Mucosa of gallbladder (tissue), 1 donor: ENCODE measurements around the gene SLC2A10. TPM values are rescaled to one million over a fixed set of nuclear protein-coding genes. Genes with fewer than 3 reads are reported as not detected.

Source experiments
- DNase-seq: peaks from one replicate; pipeline ENCODE4 v3.0.0-alpha.2; 2020; ENCODE audit warnings: low spot score
- total RNA-seq: library from RNA; stranded (reverse); gene quantifications from one replicate; pipeline ENCODE4 v1.2.1, GENCODE V29; 2021
- donor health status: DM: no; HTN: no; CAD: no.

The SLC2A10 gene
- total RNA-seq, 1 donor from 2014 or later, result 21.8 TPM

DNA sequence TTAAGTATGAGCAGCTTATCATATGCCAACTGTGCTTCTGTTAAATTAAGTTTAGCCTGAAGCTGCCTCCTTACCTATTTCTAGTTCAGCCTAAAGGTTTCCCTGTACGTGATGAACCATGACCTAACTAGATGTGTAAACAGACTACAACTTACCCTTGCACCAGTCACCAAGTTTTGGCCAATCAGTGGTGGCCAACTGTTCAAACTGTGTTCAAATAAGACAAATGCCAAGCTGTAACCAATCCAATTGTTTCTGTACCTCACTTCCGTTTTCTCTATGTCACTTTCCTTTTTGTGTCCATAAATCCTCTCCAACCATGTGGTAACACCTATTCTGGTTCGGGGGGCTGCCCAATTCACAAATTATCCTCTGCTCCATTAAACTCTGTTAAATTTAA is 6.0 kb upstream of the SLC2A10 start:
- DNase-seq, result no peak

DNA sequence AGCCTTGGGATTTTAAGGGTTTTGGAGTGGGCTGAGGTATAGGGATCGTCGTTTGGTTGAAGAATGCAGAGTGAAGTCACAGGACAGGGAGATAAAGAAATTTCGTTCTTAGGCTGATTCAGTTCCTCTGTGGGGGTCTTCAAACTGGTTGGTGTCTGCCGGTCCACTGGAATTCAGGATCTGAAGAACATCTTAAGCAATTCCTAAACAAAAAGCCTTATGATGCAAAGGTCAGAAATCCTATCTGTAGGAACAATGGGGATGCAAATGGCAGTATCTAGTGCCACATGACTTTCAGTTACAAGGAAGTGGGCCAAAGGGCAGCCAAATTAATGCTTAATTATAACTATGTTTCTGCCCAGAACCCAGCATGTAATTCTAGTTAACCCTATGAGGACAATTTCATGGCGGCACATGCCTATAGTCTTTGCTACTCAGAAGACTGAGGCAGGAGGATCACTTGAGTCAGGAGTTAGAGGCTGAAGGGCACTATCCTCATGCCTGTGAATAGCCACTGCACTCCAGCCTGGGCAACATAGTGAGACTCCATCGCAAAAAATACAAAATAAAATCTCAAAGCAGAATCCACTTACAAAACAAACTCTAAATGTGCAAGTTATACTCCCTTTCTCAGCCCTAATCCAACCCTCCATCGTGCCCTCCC is 4.6 kb upstream of the SLC2A10 start:
- DNase-seq, result no peak

GRCh38 chr20:46705378-46705729 is 4.1 kb upstream of the SLC2A10 start:
- DNase-seq, result no peak

- no peak for DNase-seq
Measured at GRCh38 chr20:46706242-46706641, 3.2 kb upstream of the SLC2A10 start.

- no peak for DNase-seq
Measured at GRCh38 chr20:46708172-46708860, 1.1 kb upstream of the SLC2A10 start.

DNA sequence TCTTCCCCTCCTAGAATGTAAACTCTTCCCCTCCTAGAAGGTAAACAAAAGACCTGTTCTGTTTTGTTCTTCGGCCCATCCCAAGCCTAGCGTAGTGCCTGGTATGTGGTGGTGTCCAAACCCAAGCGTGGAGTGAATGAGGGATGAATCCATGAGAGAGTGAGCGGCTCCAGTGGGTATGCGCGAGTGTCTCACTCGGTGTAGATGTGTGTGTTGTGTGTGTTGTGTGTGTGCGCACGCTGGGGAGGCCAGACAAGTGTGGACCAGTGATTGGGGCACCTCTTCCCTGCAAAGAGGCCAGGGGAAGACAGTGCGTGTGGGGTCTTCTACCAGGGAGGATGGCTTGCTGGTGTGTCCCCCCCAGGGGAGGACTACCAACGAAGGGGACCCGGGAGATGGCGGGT is 392 bp upstream of the SLC2A10 start:
- DNase-seq, result no peak

- DNase-seq, result no peak
Measured at GRCh38 chr20:46710153-46710913, 884 bp downstream of the SLC2A10 start.

DNA sequence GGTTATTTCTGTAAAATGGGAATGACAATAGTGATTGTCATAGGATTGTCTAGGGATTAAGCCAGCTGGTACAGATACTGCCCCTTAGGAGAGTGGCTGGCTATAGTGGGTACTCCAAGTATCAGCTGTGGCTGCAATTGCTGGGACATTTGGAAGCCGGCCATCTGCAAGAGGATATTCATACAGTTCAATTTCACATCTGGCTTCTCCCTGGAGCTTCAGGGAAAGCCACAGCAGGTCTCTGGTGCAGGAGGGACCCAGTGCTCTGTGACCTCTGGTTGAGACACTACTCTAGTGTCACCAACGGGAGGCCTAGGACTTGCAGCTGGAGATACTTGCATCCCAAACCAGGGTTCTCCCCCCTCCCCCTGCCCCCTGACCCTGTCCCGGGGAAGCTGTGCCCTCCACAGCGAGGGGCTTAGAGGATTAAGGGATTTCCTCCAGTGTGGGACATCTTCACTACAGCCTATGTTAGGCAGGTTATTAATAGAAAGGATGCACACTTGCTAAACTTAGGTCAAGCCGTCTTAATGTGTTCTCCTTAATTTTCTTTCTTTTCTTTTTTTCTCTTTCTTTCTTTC is 2.7 kb downstream of the SLC2A10 start:
- DNase-seq, result no peak

DNA sequence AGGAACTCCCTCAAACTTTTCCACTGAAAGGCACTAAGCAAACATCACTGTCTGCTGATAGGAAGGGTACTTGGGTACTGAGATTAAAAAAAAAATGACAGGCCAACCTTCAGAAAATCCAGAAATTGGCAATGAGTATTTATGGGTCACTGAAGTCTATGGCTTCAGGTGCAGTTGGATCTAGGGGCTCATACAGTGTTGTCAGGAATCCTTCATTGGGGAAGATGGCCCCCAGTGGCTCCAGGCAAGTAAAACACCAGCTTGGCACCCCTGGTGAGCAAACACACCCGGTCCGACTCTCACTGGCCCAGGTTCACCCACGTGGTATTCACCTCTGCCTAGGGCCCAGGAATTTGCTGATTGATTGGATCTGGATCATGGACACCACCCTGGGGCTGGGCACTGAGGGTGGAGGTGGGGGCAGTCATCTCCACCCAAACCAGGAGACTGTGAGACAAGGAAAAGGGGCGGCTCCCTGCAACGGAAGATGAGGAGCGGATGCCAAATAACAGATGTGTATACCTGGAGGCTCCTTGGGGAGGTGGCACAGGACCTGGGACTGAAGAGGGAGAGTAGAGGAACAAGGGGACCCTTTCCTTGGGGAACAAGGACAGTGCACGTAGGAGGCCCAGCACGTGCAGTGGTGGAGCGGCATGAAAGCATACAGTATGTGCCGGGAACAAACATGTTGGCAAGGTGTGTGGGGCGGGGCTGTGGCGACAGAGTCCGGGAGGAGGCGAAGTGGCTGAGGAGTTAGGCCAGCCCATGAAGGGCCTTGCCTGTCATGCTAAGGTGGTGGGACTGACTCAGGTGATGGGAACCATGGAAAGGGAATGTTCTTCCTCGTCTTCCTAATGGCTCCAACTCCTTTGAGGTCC is 4.7 kb downstream of the SLC2A10 start:
- DNase-seq, result no peak

DNA sequence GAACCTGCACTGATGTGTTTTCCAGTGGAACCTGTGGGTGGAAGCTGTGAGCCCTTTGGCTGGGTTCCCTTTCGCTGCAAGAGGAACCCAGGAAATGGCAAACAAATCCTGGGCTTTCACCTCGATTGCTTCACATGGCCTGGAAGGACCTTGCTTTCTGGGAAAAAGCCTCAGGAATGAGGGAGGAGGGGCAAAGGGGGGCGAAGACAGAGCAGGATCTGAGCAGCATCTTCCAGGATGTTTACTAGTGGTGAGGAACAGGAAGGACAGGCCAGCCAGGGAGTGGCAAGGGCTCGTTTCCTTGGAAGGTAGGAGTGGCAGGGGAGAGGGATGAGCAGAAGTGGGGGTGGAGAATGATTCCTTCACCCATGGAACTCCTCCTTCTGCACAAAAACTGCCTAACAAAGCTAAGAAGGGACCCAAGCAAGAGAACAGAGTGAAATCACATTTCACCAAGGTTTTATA is 5.9 kb downstream of the SLC2A10 start:
- peak; percentile 28 for DNase-seq

- no peak for DNase-seq
Measured at GRCh38 chr20:46717818-46718541, 8.5 kb downstream of the SLC2A10 start.

DNA sequence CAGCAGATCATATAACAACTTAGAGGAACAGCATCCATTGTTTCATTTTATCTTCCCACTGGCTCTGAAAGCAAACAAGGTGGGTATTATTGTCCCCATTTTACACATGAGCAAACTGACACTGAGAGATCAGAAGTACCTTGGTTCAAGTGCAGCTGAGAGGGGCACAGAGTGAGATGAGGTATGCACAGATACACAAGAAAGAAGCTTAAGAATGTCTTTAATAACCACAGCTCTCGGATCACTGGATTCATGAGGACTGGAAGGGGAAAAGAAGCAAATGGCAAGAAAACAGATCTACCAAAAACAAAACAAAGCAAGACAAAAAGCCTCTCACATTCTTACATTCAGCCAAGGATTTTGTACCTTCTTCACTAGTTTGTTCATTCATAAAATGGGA is 10.6 kb downstream of the SLC2A10 start:
- no peak for DNase-seq

DNA sequence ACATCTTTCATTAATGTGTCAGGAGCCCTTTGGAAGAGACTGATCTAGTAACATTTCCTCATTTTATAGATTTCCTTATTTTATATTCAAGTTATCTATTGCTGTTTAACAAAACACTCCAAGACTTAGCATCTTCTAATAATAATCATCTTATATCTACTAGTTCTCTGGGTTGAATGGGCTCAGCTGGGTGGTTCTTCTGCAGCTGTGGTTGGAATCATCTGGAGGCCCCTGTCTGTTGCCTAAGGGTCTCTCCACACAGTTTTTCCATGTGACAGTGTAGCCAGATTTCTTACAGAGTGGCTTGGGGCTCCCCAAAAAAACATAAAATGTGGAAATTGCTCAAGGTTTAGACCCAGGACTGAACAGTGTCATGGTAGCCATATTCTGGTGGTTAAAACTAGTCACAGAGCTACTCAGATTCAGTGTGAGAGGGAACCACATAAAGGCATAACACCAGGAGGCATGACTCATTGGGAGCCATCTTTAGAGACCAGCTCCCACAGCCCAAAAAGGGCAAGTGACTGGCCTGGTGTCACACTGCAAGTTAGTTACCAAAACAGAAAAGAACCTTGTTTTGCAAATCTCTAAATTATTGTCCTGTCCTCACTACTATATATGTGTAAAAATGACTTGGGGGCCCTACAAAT is 11.5 kb downstream of the SLC2A10 start:
- no peak for DNase-seq

DNA sequence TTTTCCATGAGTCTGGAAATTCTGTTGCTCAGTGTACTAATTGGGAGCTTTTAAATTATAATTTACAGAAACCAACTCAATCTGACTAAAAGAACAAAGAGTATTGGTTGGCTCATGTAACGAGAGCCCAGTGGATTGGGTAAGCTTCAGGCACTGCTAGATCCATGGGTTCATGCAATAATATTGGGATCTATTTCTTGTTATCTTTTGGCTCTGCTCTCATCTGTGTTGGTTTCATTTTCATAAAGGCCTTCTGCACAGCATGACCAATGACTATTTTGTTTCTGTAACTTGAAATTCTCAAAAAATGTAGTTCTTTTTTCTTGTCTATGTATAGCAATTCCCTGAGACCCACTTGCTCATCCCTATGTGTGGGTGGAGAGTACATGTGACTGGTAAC is 12.0 kb downstream of the SLC2A10 start:
- no peak for DNase-seq

DNA sequence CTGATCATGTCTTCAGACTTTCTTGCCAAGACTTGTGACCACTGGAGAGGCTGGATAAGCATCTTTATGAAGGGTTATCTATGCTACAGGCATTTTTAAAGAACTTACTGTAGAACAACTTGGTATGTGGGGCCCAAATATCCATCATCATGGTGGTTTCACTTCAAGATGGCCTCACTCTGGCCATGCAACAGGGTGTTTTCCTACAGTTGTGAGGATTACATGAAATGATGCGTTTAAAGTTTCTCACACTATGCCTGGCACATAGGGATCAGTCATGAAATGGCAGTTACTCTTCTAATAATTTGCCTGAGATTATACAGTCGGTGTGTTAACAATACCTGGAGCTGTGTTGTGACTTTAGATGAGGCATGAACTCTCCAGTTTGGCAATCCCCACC is 13.0 kb downstream of the SLC2A10 start:
- DNase-seq, result no peak

- DNase-seq, result no peak
Measured at GRCh38 chr20:46723039-46723438, 13.6 kb downstream of the SLC2A10 start.

DNA sequence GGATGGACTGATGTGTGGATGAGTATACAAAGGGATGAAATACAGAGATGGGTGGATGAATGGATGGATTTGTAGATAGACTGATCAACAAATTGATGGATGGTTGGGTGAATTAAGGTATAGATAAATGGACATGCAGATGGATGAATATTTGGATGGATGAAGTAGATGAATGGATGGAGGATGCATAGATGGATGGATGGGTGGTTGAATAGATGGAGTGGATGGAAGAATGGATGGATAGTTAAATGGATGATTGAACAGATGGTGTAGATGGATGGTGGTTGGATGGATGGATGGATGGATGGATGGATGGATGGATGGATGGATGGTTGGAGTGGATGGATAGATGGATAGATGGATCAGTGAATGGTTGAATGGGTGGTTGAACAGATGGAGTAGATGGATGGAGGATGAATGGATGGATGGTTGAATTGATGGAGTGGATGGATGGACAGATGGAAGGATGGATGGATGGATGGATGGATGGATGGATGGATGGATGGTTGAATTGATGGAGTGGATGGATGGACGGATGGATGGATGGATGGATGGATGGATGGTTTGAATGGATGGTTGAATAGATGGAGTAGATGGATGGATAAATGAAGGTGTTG is 15.0 kb downstream of the SLC2A10 start:
- no peak for DNase-seq

DNA sequence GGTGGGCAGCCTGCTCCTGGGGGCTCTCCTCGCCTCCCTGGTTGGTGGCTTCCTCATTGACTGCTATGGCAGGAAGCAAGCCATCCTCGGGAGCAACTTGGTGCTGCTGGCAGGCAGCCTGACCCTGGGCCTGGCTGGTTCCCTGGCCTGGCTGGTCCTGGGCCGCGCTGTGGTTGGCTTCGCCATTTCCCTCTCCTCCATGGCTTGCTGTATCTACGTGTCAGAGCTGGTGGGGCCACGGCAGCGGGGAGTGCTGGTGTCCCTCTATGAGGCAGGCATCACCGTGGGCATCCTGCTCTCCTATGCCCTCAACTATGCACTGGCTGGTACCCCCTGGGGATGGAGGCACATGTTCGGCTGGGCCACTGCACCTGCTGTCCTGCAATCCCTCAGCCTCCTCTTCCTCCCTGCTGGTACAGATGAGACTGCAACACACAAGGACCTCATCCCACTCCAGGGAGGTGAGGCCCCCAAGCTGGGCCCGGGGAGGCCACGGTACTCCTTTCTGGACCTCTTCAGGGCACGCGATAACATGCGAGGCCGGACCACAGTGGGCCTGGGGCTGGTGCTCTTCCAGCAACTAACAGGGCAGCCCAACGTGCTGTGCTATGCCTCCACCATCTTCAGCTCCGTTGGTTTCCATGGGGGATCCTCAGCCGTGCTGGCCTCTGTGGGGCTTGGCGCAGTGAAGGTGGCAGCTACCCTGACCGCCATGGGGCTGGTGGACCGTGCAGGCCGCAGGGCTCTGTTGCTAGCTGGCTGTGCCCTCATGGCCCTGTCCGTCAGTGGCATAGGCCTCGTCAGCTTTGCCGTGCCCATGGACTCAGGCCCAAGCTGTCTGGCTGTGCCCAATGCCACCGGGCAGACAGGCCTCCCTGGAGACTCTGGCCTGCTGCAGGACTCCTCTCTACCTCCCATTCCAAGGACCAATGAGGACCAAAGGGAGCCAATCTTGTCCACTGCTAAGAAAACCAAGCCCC is 16.0 kb downstream of the SLC2A10 start:
- DNase-seq, result no peak

DNA sequence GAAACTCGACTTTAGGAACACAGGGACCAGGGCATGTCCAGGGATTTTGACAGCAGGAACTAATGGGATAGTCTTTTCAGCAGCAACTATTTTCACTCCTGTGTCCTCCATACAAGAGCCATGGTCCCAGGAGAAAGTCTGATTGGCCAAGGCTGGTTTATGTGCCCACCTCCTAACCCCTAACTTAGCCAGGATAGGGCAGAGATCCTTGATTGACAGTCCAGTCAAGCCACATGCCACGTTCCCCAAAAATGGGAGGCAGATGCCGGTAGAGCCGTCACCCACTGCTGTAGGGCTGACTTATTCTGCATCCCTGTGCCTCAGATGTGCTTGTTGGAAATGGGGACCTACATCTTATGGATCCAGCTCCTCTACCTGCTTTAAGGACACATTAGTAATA is 22.3 kb downstream of the SLC2A10 start:
- DNase-seq, result no peak
